NCI-H2196 treated with DMSO at 0.1 percent for 48 hours (cell line): ENCODE data around the gene TAF7.
"Not testable (repeated sequence)": the region's sequence is repeated elsewhere in the genome, so short reads cannot be mapped to it uniquely, and the experiment has no call there.

Experiments
- DNase-seq: peaks from one replicate; lab custom pipeline; 2025; ENCODE audit not compliant: unreplicated experiment; lab: John Stamatoyannopoulos, UW

The TAF7 gene

DNA sequence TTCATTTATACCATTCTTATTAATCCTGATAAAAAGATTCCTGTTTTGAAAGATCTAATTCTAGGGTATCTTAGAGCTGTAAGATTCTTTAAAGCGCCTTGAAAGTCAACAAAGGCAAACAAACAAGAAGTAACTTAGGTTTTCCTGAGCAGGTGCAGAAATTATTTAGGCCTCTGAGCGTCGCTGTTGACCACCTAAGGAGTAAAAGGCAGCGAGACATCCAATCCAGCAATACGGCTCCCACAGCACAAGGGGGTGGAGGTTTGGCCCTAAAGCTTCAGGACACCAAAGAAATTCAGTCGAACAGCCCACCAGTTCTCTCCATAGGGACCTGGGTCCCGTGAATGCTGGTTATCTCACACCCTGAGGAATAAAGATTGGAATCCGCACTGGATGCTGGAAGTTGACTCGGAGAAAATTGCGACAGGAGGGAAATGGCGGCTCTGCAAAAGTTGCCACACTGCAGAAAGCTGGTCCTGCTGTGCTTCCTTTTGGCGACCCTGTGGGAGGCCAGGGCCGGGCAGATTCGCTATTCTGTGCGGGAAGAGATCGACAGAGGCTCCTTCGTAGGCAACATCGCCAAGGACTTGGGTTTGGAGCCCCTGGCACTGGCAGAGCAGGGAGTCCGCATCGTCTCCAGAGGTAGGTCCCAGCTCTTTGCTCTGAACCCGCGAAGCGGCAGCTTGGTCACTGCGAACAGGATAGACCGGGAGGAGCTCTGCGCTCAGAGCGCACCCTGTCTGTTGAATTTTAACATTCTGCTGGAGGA lies 18.1 kb upstream of the TAF7 start, which contains the start of gene PCDHGA2:
Gene PCDHGA2, plus strand, starts transcription at position 223 of the 769 bp plus-strand sequence.
- DNase-seq = no peak

DNA sequence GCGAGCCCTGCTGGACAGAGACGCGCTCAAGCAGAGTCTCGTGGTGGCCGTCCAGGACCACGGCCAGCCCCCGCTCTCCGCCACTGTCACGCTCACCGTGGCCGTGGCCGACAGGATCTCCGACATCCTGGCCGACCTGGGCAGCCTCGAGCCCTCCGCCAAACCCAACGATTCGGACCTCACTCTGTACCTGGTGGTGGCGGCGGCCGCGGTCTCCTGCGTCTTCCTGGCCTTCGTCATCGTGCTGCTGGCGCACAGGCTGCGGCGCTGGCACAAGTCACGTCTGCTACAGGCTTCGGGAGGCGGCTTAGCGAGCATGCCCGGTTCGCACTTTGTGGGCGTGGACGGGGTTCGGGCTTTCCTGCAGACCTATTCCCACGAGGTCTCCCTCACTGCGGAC lies 12.0 kb upstream of the TAF7 start:
- not testable (repeated sequence) for DNase-seq

DNA sequence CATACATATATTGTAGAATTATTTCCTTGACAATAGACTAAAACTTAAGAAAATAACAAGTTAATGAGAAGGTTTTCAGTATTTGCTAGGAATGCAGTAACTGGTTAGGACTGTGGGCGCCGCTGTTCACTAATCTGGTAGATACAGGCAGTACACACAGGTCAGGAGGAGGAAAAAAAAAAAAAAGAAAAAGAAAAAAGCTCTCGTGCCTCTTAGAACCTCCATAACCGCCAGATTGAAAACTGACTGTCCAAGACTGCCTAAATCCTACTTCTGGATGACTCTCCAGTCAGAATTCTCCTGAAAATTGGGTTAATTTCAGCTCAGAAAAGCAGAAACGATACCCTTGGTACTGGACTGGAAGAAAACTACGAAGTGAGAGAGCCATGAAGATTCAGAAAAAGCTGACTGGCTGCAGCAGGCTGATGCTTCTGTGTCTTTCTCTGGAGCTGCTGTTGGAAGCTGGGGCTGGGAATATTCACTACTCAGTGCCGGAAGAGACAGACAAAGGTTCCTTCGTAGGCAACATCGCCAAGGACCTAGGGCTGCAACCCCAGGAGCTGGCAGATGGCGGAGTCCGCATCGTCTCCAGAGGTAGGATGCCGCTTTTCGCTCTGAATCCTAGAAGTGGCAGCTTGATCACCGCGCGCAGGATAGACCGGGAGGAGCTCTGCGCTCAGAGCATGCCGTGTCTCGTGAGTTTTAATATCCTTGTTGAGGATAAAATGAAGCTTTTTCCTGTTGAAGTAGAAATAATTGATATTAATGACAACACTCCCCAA lies 9.9 kb upstream of the TAF7 start, which contains the start of gene PCDHGA1:
Gene PCDHGA1, plus strand, starts transcription at position 216 of the 782 bp plus-strand sequence.
- no peak for DNase-seq

GRCh38 chr5:141328231-141328630 lies 7.6 kb upstream of the TAF7 start:
- DNase-seq = no peak

DNA sequence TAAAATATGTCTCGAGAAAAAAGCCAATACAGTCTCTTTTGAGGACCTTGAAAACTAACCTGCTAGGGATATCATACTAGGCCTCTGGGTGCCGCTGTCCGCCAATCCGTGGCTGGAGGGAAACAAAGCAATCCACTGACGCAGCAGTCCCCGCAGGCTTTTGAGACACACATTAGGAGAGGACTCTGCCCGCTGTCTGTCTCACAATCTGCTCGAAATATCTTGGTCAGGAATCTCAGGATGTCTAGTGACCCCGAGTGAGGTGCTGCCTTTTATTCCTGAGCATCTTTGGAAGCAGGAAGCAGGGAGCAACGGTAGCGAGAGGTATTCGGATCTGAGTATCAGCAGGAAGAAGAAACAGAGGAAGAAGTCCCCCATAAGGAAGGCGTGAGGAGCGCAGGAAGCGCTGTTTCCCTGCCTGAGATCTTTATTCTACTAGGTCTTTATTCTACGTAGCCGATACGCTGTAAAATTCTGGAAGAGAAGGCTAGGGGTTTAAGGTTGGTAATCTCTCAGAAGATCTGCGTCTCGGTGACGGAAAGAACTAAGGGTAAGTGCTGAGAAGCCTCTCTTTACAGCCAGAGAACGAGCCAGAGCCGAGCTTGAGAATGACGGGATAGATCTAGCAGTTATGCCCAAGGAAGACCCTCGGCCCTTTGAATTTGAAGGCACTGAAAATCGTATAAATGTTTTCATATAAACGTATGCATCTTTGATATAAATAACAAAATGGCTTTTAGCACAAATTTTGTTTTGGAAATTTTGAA lies 5.7 kb upstream of the TAF7 start:
- DNase-seq = no peak

- no peak for DNase-seq
Observed at GRCh38 chr5:141322261-141322660, 1.7 kb upstream of the TAF7 start.

- DNase-seq = no peak
Observed at GRCh38 chr5:141319699-141320098, 885 bp downstream of the TAF7 start.

- no peak for DNase-seq
Observed at GRCh38 chr5:141319202-141319601, 1.4 kb downstream of the TAF7 start.

DNA sequence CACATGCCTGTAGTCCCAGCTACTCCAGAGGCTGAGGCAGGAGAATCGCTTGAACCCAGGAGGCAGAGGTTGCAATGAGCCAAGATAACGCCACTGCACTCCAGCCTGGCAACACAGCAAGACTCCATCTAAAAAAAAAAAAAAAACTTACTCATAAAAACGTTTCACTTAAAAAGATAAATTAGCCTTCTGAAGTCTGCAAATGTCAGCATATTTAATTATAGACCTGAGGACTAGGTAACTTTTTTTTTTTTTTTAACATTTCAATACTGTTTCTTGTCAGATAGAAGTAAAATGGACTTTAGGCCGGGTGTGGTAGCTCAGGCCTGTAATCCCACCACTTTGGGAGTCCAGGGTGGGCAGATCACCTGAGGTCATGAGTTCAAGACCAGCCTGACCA lies 3.6 kb downstream of the TAF7 start:
- not testable (repeated sequence) for DNase-seq

DNA sequence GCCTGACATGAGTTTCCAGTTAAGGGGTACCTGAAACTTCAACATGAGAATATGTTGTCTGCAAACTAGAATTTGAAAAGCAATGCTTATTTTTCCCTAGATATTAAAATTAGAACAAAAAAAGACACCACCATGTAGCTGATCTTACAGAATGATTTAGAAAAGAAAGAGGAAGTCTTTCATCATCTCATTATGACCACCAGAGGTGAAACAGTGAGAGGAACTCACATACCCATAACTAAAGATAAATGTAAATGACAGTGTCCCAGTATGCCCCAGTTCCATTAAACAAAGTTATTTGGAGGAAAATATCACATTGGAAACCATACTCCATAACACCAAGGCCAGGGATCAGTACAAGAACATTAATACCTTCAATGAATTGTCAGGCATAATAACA lies 6.9 kb downstream of the TAF7 start:
- DNase-seq = no peak

DNA sequence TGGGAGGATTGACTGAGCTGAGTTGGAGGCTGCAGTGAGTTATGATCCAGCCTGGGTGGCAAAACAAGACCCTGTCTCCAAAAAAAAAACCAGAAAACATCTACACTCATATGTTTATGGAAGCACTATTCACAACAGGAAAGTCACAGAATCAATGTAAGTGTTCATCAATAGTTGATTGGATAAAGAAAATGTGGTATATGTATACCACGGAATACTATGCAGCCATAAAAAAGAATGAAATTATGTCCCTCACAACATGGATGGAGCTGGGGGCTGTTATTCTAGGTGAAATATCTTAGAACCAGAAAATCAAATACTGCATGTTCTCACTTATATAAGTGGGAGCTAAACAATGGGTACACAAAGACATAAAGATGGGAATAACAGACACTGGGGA lies 14.0 kb downstream of the TAF7 start:
- no peak for DNase-seq

DNA sequence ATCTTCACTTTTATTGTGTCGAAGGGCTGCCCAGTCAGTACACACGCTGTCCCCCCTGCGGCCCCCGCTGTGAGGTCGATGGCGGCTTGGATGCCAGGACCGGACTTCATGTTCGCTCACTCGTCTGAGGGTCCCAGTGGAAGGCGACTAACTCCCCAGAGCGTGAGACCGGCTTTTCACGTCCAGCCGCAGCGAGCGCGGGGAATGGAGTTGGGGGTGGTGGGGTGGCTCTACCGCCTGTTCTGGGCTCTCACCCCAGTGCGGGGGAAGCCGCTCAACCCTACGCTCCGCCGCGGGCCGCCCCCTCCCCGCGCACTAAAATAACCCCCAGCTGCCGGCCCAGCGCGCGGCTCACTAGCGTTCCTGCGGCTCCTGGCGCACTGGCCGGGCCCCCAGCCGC lies 16.8 kb downstream of the TAF7 start, which contains the start of gene SLC25A2:
Gene SLC25A2, minus strand, starts transcription at position 294 of the 400 bp plus-strand sequence. Its CDS starts 184 bp downstream, at position 110.
- DNase-seq = no peak

DNA sequence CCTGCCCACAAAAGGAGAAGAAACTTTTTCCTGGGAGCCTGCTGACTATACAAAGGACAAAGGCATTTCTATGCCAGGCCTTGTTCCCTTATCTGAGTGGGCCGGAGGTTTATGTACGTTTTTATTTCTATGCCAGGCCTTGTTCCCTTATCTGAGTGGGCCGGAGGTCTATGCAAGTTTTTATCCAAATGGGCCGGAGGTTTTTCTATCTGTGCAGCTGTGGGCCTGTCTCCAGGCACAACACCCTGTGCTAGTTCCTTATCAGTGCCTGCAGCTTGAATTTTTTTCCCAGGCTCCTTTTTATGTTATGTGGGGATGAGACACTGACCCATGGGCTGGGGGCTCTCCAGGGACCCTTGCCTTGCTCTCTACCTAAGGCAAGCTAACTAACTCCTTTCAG lies 22.2 kb downstream of the TAF7 start:
- DNase-seq = no peak

DNA sequence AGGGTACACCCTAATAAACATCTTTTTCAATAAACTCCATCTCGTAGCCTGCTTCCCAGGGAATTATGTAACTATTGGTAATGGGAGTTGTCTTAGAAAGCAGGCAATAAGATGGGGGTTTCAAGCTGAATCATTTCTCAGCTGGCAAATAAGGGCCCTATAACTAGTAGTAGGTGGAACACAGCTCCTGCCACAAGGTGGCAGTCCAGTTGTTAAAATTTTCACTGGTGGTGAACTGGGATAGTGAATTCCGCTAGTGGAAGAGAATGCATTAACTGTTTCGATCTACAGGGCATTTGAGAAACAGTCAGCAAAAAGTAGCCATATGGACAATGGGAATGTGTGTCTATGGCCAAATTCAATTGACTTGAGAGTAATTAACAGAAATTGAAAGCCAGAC lies 47.7 kb downstream of the TAF7 start:
- no peak for DNase-seq

DNA sequence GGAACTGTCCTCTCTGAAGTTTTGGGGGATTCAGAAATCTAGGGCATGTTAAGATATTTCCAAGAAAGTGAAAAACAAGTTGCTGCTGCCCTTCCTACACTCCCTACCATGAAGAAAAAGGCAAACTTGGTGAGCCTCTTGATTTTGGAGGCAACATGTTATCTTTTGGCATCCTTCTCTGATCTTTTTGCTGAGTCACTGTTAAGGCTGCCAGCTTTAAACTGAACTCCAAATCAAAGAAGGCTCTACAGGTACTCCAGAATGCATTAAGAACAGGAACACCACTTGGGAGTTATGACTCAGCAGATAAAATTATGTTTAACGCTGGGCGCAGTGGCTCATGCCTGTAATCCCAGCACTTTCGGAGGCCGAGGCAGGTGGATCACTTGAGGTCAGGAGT lies 51.4 kb downstream of the TAF7 start:
- DNase-seq = no peak
